ENCODE measurements around the gene ST3GAL3. TPM values are rescaled to one million over a fixed set of nuclear protein-coding genes. Genes with fewer than 3 reads are reported as not detected.

Gene ST3GAL3
- total RNA-seq, 1 experiment from 2014 or later: 8.6 TPM

DNA sequence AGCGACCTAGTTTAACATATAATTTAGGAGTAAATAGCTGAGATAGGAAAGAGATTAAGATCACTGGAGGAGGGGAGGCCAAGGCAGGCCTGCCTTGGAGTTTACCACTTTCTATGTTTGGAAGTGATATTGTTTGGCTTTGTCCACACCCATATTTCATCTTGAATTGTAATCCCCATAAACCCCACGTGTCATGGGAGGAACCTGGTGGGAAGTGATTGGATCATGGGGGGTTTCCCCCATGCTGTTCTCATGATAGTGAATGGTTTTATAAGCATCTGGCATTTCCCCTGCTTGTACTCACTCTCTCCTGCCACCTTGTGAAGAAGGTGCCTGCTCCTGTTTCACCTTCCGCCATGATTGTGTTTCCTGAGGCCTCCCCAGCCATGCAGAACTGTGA, 168.0 kb downstream of the ST3GAL3 start (continued):
- TF ChIP-seq, protein P1, sequence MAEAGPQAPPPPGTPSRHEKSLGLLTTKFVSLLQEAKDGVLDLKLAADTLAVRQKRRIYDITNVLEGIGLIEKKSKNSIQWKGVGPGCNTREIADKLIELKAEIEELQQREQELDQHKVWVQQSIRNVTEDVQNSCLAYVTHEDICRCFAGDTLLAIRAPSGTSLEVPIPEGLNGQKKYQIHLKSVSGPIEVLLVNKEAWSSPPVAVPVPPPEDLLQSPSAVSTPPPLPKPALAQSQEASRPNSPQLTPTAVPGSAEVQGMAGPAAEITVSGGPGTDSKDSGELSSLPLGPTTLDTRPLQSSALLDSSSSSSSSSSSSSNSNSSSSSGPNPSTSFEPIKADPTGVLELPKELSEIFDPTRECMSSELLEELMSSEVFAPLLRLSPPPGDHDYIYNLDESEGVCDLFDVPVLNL (CRISPR knock-in tag; IDR thresholded peaks at IDR 0.05; ENCODE audit: borderline replicate concordance, low read depth): no peak
- TF ChIP-seq, protein P2, sequence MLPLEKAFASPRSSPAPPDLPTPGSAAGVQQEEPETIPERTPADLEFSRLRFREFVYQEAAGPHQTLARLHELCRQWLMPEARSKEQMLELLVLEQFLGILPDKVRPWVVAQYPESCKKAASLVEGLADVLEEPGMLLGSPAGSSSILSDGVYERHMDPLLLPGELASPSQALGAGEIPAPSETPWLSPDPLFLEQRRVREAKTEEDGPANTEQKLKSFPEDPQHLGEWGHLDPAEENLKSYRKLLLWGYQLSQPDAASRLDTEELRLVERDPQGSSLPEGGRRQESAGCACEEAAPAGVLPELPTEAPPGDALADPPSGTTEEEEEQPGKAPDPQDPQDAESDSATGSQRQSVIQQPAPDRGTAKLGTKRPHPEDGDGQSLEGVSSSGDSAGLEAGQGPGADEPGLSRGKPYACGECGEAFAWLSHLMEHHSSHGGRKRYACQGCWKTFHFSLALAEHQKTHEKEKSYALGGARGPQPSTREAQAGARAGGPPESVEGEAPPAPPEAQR (CRISPR knock-in tag; IDR thresholded peaks at IDR 0.05): no peak

DNA sequence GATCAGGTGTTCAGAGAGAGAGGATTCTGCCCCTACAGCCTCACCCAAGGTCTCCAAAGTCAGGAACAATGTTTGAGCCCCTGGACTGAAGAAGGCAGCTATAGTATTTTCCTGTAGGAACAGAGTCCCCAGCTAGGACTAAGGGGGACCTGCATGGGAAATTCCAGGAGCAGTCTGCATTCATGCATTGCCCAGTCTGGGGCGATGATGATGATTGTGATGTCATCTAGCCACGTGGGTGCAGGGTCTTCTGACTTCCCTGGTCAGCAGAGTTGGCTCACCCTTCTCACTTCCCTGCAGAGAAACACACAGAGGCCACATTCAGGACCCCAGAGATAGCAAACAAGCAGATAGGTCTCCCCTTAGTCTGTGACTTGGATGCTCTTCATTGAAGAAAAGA, 169.8 kb downstream of the ST3GAL3 start:
- ChIA-PET POLR2A (no interaction called here), CTCF (no interaction called here)
- ATAC-seq (no peak), DNase-seq (ENCODE audit: low spot score) (no peak)
- Mint-ChIP-seq H3K4me1 (peaks cover 10% of the 10 kb centered on the region), H3K36me3 (no peaks in the 10 kb centered on the region), H3K4me3 (no peak overlapping the region), H3K27ac (no peak overlapping the region), H3K9me3 (no peaks in the 10 kb centered on the region), H3K27me3 (ENCODE audit: low read depth) (no peaks in the 10 kb centered on the region)
- TF ChIP-seq ATF1 (CRISPR knock-in tag; IDR thresholded peaks at IDR 0.05): no peak
- no peak for TF ChIP-seq MXD4 (CRISPR knock-in tag; IDR thresholded peaks at IDR 0.05; ENCODE audit: borderline replicate concordance)
- TF ChIP-seq, protein P3, sequence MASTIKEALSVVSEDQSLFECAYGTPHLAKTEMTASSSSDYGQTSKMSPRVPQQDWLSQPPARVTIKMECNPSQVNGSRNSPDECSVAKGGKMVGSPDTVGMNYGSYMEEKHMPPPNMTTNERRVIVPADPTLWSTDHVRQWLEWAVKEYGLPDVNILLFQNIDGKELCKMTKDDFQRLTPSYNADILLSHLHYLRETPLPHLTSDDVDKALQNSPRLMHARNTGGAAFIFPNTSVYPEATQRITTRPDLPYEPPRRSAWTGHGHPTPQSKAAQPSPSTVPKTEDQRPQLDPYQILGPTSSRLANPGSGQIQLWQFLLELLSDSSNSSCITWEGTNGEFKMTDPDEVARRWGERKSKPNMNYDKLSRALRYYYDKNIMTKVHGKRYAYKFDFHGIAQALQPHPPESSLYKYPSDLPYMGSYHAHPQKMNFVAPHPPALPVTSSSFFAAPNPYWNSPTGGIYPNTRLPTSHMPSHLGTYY (CRISPR knock-in tag; IDR thresholded peaks at IDR 0.05): no peak
- TF ChIP-seq, protein P1 (CRISPR knock-in tag; IDR thresholded peaks at IDR 0.05; ENCODE audit: borderline replicate concordance, low read depth): no peak
- TF ChIP-seq TEAD1 (CRISPR knock-in tag; IDR thresholded peaks at IDR 0.05): no peak
- TF ChIP-seq GRHL2 (CRISPR knock-in tag; IDR thresholded peaks at IDR 0.05; ENCODE audit: insufficient replicate concordance, severe bottlenecking): no peak
- TF ChIP-seq, protein P4, sequence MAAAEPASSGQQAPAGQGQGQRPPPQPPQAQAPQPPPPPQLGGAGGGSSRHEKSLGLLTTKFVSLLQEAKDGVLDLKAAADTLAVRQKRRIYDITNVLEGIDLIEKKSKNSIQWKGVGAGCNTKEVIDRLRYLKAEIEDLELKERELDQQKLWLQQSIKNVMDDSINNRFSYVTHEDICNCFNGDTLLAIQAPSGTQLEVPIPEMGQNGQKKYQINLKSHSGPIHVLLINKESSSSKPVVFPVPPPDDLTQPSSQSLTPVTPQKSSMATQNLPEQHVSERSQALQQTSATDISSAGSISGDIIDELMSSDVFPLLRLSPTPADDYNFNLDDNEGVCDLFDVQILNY (CRISPR knock-in tag; IDR thresholded peaks at IDR 0.05): no peak
- no peak for TF ChIP-seq ESRRA (CRISPR knock-in tag; IDR thresholded peaks at IDR 0.05; ENCODE audit: borderline replicate concordance)
- TF ChIP-seq, protein P5, sequence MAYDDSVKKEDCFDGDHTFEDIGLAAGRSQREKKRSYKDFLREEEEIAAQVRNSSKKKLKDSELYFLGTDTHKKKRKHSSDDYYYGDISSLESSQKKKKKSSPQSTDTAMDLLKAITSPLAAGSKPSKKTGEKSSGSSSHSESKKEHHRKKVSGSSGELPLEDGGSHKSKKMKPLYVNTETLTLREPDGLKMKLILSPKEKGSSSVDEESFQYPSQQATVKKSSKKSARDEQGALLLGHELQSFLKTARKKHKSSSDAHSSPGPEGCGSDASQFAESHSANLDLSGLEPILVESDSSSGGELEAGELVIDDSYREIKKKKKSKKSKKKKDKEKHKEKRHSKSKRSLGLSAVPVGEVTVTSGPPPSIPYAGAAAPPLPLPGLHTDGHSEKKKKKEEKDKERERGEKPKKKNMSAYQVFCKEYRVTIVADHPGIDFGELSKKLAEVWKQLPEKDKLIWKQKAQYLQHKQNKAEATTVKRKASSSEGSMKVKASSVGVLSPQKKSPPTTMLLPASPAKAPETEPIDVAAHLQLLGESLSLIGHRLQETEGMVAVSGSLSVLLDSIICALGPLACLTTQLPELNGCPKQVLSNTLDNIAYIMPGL (CRISPR knock-in tag; IDR thresholded peaks at IDR 0.05): no peak
- TF ChIP-seq OVOL2 (CRISPR knock-in tag; IDR thresholded peaks at IDR 0.05; ENCODE audit: borderline replicate concordance): no peak
- TF ChIP-seq ZNF138 (CRISPR knock-in tag; conservative IDR thresholded peaks at IDR 0.05): no peak
- TF ChIP-seq IRF2 (CRISPR knock-in tag; IDR thresholded peaks at IDR 0.05; ENCODE audit: borderline replicate concordance, low read depth): no peak
- no peak for TF ChIP-seq ETV6 (CRISPR knock-in tag; IDR thresholded peaks at IDR 0.05)
- TF ChIP-seq ZNF416 (CRISPR knock-in tag; IDR thresholded peaks at IDR 0.05): no peak
- TF ChIP-seq, protein P6, sequence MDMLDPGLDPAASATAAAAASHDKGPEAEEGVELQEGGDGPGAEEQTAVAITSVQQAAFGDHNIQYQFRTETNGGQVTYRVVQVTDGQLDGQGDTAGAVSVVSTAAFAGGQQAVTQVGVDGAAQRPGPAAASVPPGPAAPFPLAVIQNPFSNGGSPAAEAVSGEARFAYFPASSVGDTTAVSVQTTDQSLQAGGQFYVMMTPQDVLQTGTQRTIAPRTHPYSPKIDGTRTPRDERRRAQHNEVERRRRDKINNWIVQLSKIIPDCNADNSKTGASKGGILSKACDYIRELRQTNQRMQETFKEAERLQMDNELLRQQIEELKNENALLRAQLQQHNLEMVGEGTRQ (CRISPR knock-in tag; IDR thresholded peaks at IDR 0.05): no peak
- no peak for TF ChIP-seq SP1 (CRISPR knock-in tag; conservative IDR thresholded peaks at IDR 0.05)
- TF ChIP-seq ZBTB21 (CRISPR knock-in tag; IDR thresholded peaks at IDR 0.05; ENCODE audit: borderline replicate concordance): no peak

All from WTC11 (cell line).